IMR-90 (cell line): Measurements from ENCODE around the gene ELMO1. TPM values are rescaled to one million over a fixed set of nuclear protein-coding genes. Genes with fewer than 3 reads are reported as not detected.

Experiments used
- ATAC-seq: fragments of 200-7000 bp; cut with Tn5 transposase; 2 replicates; pipeline ENCODE4 v1.9.1; 2020; ENCODE audit warnings: low read depth, mild to moderate bottlenecking, moderate library complexity
- BruUV-seq: library from RNA; stranded (reverse); fragments of 400-500 nt; replicated peaks from 2 replicates; lab custom pipeline; 2021; lab: Mats Ljungman, UMichigan
- CTCF ChIA-PET: fragments of 300-600 bp; formaldehyde crosslinking; extraction: SDS; loops from one replicate; lab custom pipeline; 2021; ENCODE audit warnings: antibody characterized with exemption; lab: Yijun Ruan, JAX
- POLR2A ChIA-PET: fragments of 300-600 bp; sonication (Branson Sonifier 250); formaldehyde crosslinking; loops from one replicate; lab custom pipeline; 2022; ENCODE audit warnings: antibody characterized with exemption; ENCODE audit not compliant: unreplicated experiment; lab: Charles Lee
- DNase-seq: peaks from one replicate; pipeline ENCODE4 v3.0.0; 2013
- H2AFZ ChIP-seq: replicated peaks from 2 replicates; pipeline ENCODE3; 2013; ENCODE audit warnings: low read length, mild to moderate bottlenecking; ENCODE audit not compliant: poor library complexity
- H2AK5ac ChIP-seq: 2 replicates; pipeline ENCODE4 v1.6.1; 2013; ENCODE audit warnings: low read depth, low read length, inconsistent platforms
- H2AK9ac ChIP-seq: replicated peaks from 2 replicates; pipeline ENCODE3; 2013; ENCODE audit warnings: mild to moderate bottlenecking, low read depth, low read length, moderate library complexity; ENCODE audit not compliant: poor library complexity
- H2BK120ac ChIP-seq: 2 replicates; pipeline ENCODE4 v1.6.1; 2013; ENCODE audit warnings: low read depth, low read length, inconsistent platforms
- H2BK15ac ChIP-seq: 3 replicates; pipeline ENCODE4 v1.6.1; 2013; ENCODE audit warnings: low read depth, low read length, inconsistent platforms
- H2BK20ac ChIP-seq: 2 replicates; pipeline ENCODE4 v1.6.1; 2013; ENCODE audit warnings: low read depth, mild to moderate bottlenecking, inconsistent platforms, low read length, moderate library complexity
- H2BK5ac ChIP-seq: 2 replicates; pipeline ENCODE4 v1.6.1; 2013; ENCODE audit warnings: mild to moderate bottlenecking, low read depth, low read length, inconsistent platforms; ENCODE audit not compliant: poor library complexity, severe bottlenecking
- H3K14ac ChIP-seq: replicated peaks from 2 replicates; pipeline ENCODE4 v1.6.1; 2013; ENCODE audit warnings: low read depth, low read length, inconsistent platforms
- H3K18ac ChIP-seq: 2 replicates; pipeline ENCODE4 v1.6.1; 2013; ENCODE audit warnings: low read depth, low read length, control low read depth
- H3K23ac ChIP-seq: 2 replicates; pipeline ENCODE4 v1.6.1; 2013; ENCODE audit warnings: low read depth, low read length, inconsistent platforms
- H3K27ac ChIP-seq: 2 replicates; pipeline ENCODE4 v1.5.1; 2013; ENCODE audit warnings: mild to moderate bottlenecking, control low read depth, low read length; ENCODE audit not compliant: insufficient read depth
- H3K27me3 ChIP-seq: 2 replicates; pipeline ENCODE4 v1.6.1; 2013; ENCODE audit warnings: low read length; ENCODE audit not compliant: control insufficient read depth, insufficient read depth
- H3K36me3 ChIP-seq: 2 replicates; pipeline ENCODE4 v1.6.1; 2013; ENCODE audit warnings: low read length, mixed read lengths; ENCODE audit not compliant: control insufficient read depth, insufficient read depth
- H3K4ac ChIP-seq: 2 replicates; pipeline ENCODE4 v1.6.1; 2013; ENCODE audit warnings: low read depth, low read length, inconsistent platforms
- H3K4me1 ChIP-seq: 2 replicates; pipeline ENCODE4 v1.6.1; 2013; ENCODE audit warnings: low read length, mixed read lengths; ENCODE audit not compliant: control insufficient read depth, insufficient read depth
- H3K4me2 ChIP-seq: 2 replicates; pipeline ENCODE4 v1.6.1; 2013; ENCODE audit warnings: low read depth, mild to moderate bottlenecking, control low read depth, low read length, moderate library complexity
- H3K4me3 ChIP-seq: 2 replicates; pipeline ENCODE4 v1.5.1; 2013; ENCODE audit warnings: low read depth, mild to moderate bottlenecking, control low read depth, low read length, moderate library complexity; ENCODE audit not compliant: insufficient read depth
- H3K56ac ChIP-seq: 2 replicates; pipeline ENCODE4 v1.6.1; 2013; ENCODE audit warnings: low read length, inconsistent platforms; ENCODE audit not compliant: insufficient read depth; ENCODE audit errors: extremely low read depth
- H3K79me1 ChIP-seq, 2 experiments: 2 replicates each; pipeline ENCODE4 v1.6.1; 2013; ENCODE audit warnings: low read length in 2 of 2, inconsistent platforms in 1 of 2, low read depth in 1 of 2
- H3K9ac ChIP-seq: 2 replicates; pipeline ENCODE4 v1.6.1; 2013; ENCODE audit warnings: low read depth, low read length, control low read depth
- H3K9me1 ChIP-seq: 2 replicates; pipeline ENCODE4 v1.6.1; 2013; ENCODE audit warnings: low read length, inconsistent platforms; ENCODE audit not compliant: insufficient read depth
- H3K9me3 ChIP-seq: 2 replicates; pipeline ENCODE4 v1.6.1; 2013; ENCODE audit warnings: low read length; ENCODE audit not compliant: control insufficient read depth, insufficient read depth
- H4K20me1 ChIP-seq: 2 replicates; pipeline ENCODE4 v1.6.1; 2013; ENCODE audit warnings: low read length, inconsistent platforms; ENCODE audit not compliant: insufficient read depth
- H4K5ac ChIP-seq: 2 replicates; pipeline ENCODE4 v1.6.1; 2013; ENCODE audit warnings: mild to moderate bottlenecking, low read depth, low read length, control low read depth
- H4K8ac ChIP-seq, 2 experiments: 2 replicates each; pipeline ENCODE4 v1.6.1; 2013; ENCODE audit warnings: low read depth in 2 of 2, low read length in 2 of 2, control low read depth in 1 of 2, inconsistent platforms in 1 of 2
- H4K91ac ChIP-seq: 2 replicates; pipeline ENCODE4 v1.6.1; 2013; ENCODE audit warnings: low read depth, low read length, inconsistent platforms; ENCODE audit not compliant: insufficient read depth
- WGBS, 2 experiments: methylation state at CpG; one replicate each; pipeline versions ENCODE4 v1.1.5 to v1.1.7; 2013; ENCODE audit warnings: missing lambda C conversion rate in 2 of 2; ENCODE audit not compliant: insufficient read length in 1 of 2; ENCODE audit errors: extremely low coverage in 2 of 2; 5-methylcytosine and 5-hydroxymethylcytosine counted together
- dilution Hi-C: fragments of 300-500 bp; cut with HindIII; formaldehyde crosslinking; loops from one replicate; pipeline ENCODE4 v1.14.3; 2018; ENCODE audit warnings: low sequenced_read_pairs; ENCODE audit not compliant: unreplicated experiment
- in situ Hi-C: fragments of 300-500 bp; cut with MboI; formaldehyde crosslinking; loops from 3 replicates; pipeline ENCODE4 v1.14.3; 2019; ENCODE audit warnings: low sequenced_read_pairs, inconsistent platforms, mixed read lengths
- intact Hi-C: fragments of 100-400 bp; cut with micrococcal nuclease; formaldehyde crosslinking; loops from 2 replicates; pipeline ENCODE4 v1.10.0; 2022
- polyA plus RNA-seq, 3 experiments: library from polyadenylated mRNA; depleted of rRNA; stranded (reverse); fragments of >200 nt; gene quantifications; 2 replicates each; pipeline ENCODE4 v1.2.3, GENCODE V29; 2012; ENCODE audit warnings: low replicate concordance in 1 of 3
- total RNA-seq: library from RNA; depleted of rRNA; stranded (reverse); fragments of >200 nt; gene quantifications from 2 replicates; pipeline ENCODE4 v1.2.3, GENCODE V29; 2012
- TF ChIP-seq, protein P1 (sequence below): conservative IDR thresholded peaks from 2 replicates; pipeline ENCODE4 v1.5.1; 2012; ENCODE audit warnings: mild to moderate bottlenecking, low read depth, low read length, improper control_type of control experiment
- TF ChIP-seq, protein P2 (sequence below): fragments of 150-350 bp; IDR thresholded peaks from 2 replicates; pipeline ENCODE4 v1.6.1; 2016; ENCODE audit warnings: low read depth, mild to moderate bottlenecking, low read length, moderate library complexity, borderline replicate concordance

ELMO1 gene
- total and polyA plus RNA-seq, 2 of the 4 experiments (the other 2 are of a cell fraction), result 0.03 TPM; not detected in 1

DNA sequence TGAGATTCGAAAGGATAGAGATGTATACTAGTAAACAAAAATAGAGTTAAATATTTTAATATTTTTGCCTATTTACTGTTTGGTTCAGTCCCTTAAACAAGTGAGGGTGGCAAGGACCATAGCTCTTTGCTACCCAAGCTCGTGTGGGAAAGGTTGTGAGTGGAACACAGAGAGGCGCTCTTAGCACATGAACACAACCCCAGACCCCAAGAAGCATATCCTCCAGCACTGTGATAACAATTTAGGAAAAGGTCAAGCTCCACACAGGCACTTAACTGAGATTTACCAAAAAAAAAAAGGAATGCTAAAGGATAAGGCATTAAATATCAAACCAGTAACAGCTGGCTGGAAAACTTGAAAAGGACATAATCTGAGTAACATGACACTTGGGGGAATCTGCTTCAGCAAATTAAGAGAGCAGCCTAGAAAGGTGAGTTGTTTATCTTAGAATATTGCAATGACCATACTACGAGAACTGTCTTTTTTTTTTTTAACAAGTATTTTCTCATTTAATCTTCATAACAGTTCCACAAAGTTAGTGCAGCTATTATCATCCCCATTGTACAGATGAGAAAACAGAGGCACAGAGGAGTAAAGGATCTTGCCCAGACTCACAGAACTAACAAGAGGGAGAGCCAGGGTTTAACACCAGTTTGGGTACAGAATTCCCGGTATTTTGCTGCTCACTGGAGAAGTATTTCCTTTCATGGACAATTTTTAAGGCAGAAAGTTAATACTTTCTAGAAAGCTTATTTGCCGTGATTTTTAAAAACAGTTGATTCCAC, 420.9 kb downstream of the ELMO1 start:
- no CpG with 5 or more reads among the region's 6 CpGs for WGBS, 2 experiments
- Histone ChIP-seq H2AK5ac (no peak overlapping the region), H4K20me1 (no peaks in the 10 kb centered on the region), H2BK20ac (no peak overlapping the region; the same call in 1 of the 2 replicates), H3K56ac (no peak overlapping the region), H3K4me2 (no peak overlapping the region), H3K4me1 (peaks cover 11% of the 10 kb centered on the region), H3K18ac (no peak overlapping the region), H3K23ac (no peak overlapping the region), H2BK15ac (no peak overlapping the region), H3K36me3 (no peaks in the 10 kb centered on the region), H3K14ac (no peak overlapping the region), H4K8ac (no peak overlapping the region), H2BK120ac (no peak overlapping the region), H2AK9ac (no peak overlapping the region), H3K4me3 (no peak overlapping the region), H4K5ac (no peak overlapping the region), H3K4ac (no peak overlapping the region), H3K9ac (no peak overlapping the region), H3K79me1 (no peaks in the 10 kb centered on the region), H4K91ac (no peak overlapping the region), H2BK5ac (no peak overlapping the region), H3K27ac (no peak overlapping the region), H3K9me3 (no peaks in the 10 kb centered on the region), H3K27me3 (no peaks in the 10 kb centered on the region; the same call in 1 of the 2 replicates), H2AFZ (no peak overlapping the region), H3K9me1 (peaks cover 4% of the 10 kb centered on the region; the same call in 1 of the 2 replicates)
- intact Hi-C loops (loop anchor here (1.0 to 5.0 kb wide), 3 partner anchors 60 to 170 kb away; no protein-coding TSS in a partner anchor), in situ Hi-C loops (no loop called here), dilution Hi-C loops (no loop called here)
- BruUV-seq, result no TSS peak
- ATAC-seq (no peak), DNase-seq (no peak)
- TF ChIP-seq, protein P1, sequence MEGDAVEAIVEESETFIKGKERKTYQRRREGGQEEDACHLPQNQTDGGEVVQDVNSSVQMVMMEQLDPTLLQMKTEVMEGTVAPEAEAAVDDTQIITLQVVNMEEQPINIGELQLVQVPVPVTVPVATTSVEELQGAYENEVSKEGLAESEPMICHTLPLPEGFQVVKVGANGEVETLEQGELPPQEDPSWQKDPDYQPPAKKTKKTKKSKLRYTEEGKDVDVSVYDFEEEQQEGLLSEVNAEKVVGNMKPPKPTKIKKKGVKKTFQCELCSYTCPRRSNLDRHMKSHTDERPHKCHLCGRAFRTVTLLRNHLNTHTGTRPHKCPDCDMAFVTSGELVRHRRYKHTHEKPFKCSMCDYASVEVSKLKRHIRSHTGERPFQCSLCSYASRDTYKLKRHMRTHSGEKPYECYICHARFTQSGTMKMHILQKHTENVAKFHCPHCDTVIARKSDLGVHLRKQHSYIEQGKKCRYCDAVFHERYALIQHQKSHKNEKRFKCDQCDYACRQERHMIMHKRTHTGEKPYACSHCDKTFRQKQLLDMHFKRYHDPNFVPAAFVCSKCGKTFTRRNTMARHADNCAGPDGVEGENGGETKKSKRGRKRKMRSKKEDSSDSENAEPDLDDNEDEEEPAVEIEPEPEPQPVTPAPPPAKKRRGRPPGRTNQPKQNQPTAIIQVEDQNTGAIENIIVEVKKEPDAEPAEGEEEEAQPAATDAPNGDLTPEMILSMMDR, result 0 out of 2 replicates have a peak, but pooled peaks have one; percentile 15
- TF ChIP-seq, protein P2, sequence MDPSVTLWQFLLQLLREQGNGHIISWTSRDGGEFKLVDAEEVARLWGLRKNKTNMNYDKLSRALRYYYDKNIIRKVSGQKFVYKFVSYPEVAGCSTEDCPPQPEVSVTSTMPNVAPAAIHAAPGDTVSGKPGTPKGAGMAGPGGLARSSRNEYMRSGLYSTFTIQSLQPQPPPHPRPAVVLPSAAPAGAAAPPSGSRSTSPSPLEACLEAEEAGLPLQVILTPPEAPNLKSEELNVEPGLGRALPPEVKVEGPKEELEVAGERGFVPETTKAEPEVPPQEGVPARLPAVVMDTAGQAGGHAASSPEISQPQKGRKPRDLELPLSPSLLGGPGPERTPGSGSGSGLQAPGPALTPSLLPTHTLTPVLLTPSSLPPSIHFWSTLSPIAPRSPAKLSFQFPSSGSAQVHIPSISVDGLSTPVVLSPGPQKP, result no peak
- ChIA-PET POLR2A (no interaction called here), CTCF (interaction anchor here (0.7 to 1.4 kb wide), 4 partner anchors 19 to 171 kb away, joined by 3 to 8 read pairs (median 5); no protein-coding TSS in a partner anchor)
